Small intestine (tissue), 7 donors: Measurements from ENCODE around the gene ACAD8. TPM values are rescaled to one million over a fixed set of nuclear protein-coding genes. Genes with fewer than 3 reads are reported as not detected.
"Not testable (repeated sequence)": the region's sequence is repeated elsewhere in the genome, so short reads cannot be mapped to it uniquely, and the experiment has no call there.

Experiments
- DNase-seq, 2 donors: peaks; one replicate each; pipeline versions ENCODE4 v3.0.0 to v3.0.0-alpha.2; 2013
- FAIRE-seq: peaks from 2 replicates; lab custom pipeline; 2012; peaks lifted over from hg19 to GRCh38; lab: Jason Lieb, UNC
- H3K27ac ChIP-seq, 3 donors: one replicate each; pipeline ENCODE4 v1.5.1; 2013; ENCODE audit warnings: low read length in 2 of 3, mild to moderate bottlenecking in 2 of 3, control low read depth in 1 of 3, inconsistent platforms in 1 of 3, low read depth in 1 of 3, moderate library complexity in 1 of 3
- H3K27me3 ChIP-seq, 3 donors: one replicate each; pipeline ENCODE4 v1.6.1; 2013; ENCODE audit warnings: low read length in 3 of 3, inconsistent platforms in 1 of 3; ENCODE audit not compliant: control insufficient read depth in 3 of 3, insufficient read depth in 3 of 3
- H3K36me3 ChIP-seq, 3 donors: one replicate each; pipeline ENCODE4 v1.6.1; 2013; ENCODE audit warnings: low read length in 3 of 3, inconsistent platforms in 1 of 3, low read depth in 1 of 3, mild to moderate bottlenecking in 1 of 3, moderate library complexity in 1 of 3; ENCODE audit not compliant: control insufficient read depth in 3 of 3, insufficient read depth in 2 of 3
- H3K4me1 ChIP-seq, 3 donors: one replicate each; pipeline ENCODE4 v1.6.1; 2013; ENCODE audit warnings: low read length in 2 of 3, inconsistent platforms in 1 of 3, low read depth in 1 of 3, mild to moderate bottlenecking in 1 of 3, moderate library complexity in 1 of 3; ENCODE audit not compliant: control insufficient read depth in 3 of 3, insufficient read depth in 2 of 3
- H3K4me3 ChIP-seq, 3 donors: one replicate each; pipeline ENCODE4 v1.5.1; 2013; ENCODE audit warnings: low read length in 3 of 3, control low read depth in 1 of 3, inconsistent platforms in 1 of 3, low read depth in 1 of 3, mild to moderate bottlenecking in 1 of 3, moderate library complexity in 1 of 3
- H3K9me3 ChIP-seq, 2 donors: one replicate each; pipeline ENCODE4 v1.6.1; 2013; ENCODE audit warnings: low read depth in 1 of 2, low read length in 1 of 2; ENCODE audit not compliant: control insufficient read depth in 2 of 2, insufficient read depth in 1 of 2
- WGBS, 3 donors: extraction: QIAGEN DNeasy Blood & Tissue Kit; methylation state at CpG; one replicate each; pipeline ENCODE4 v1.1.7; 2013; 5-methylcytosine and 5-hydroxymethylcytosine counted together
- polyA plus RNA-seq, 4 donors: library from polyadenylated mRNA; stranded (reverse) in 3 of 4; unstranded in 1 of 4; fragments of 200-250 nt in 3 of 4; fragments of 120-200 nt in 1 of 4; gene quantifications; one replicate each; pipeline versions ENCODE4 v1.2.1 to v1.2.3, GENCODE V29; 2013
- donor health status: healthy with polysubstance abuse.
- donor health status: control.
- donor health status: control.
- donor health status: Bipolar disorder and iron deficiency.
- donor health status: healthy.

ACAD8 gene
- polyA plus RNA-seq, 4 donors = 18.0 to 29.3 (median 23.9) TPM

GRCh38 chr11:134283461-134284230 is 30.3 kb downstream of the ACAD8 start:
- no peaks in the 10 kb centered on the region for H3K36me3 ChIP-seq
- no peaks in the 10 kb centered on the region for H3K4me1 ChIP-seq
- H3K27me3 ChIP-seq = peaks cover 0 to 1% (median 1%) of the 10 kb centered on the region in 3 donors
- H3K9me3 ChIP-seq = no peaks in the 10 kb centered on the region
- H3K4me3 ChIP-seq = no peak overlapping the region
- no peak overlapping the region for H3K27ac ChIP-seq
- FAIRE-seq (no peak), DNase-seq (no peak)
- WGBS, 3 donors = 86 to 92% (median 87%) methylated on average over 16 of the region's 16 CpGs

DNA sequence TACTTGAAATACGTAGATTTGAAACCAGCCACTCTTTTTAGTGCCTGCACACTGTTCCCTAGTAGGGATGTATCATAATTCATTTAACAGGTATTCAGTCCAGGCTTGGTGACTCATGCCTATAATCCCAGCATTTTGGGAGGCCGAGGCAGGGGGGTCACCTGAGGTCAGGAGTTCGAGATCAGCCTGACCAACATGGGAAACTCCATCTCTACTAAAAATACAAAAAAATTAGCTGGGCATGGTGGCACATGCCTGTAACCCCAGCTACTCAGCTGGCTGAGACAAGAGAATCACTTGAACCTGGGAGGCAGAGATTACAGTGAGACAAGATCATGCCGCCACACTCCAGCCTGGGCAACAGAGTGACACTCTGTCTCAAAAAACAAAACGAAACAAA is 31.0 kb downstream of the ACAD8 start:
- WGBS, 3 donors = 83 to 87% (median 85%) methylated on average over 5 of the region's 5 CpGs
- not testable (repeated sequence) for H3K36me3 ChIP-seq, DNase-seq, H3K4me1 ChIP-seq, H3K4me3 ChIP-seq, H3K27me3 ChIP-seq, H3K27ac ChIP-seq, FAIRE-seq, H3K9me3 ChIP-seq

- H3K27me3 ChIP-seq = no peaks in the 10 kb centered on the region
Measured at GRCh38 chr11:134287561-134287960, 34.2 kb downstream of the ACAD8 start.

GRCh38 chr11:134288486-134288885 is 35.1 kb downstream of the ACAD8 start:
- H3K36me3 ChIP-seq = no peaks in the 10 kb centered on the region
- WGBS, 3 donors = 88 to 92% (median 90%) methylated on average over 13 of the region's 13 CpGs
- no peaks in the 10 kb centered on the region for H3K9me3 ChIP-seq
- DNase-seq = no peak
- no peaks in the 10 kb centered on the region for H3K4me1 ChIP-seq
- no peak overlapping the region for H3K27ac ChIP-seq
- no peak overlapping the region for H3K4me3 ChIP-seq
- H3K27me3 ChIP-seq = no peaks in the 10 kb centered on the region
- no peak for FAIRE-seq

More at GRCh38 chr11:134287561-134287960, 34.2 kb downstream of the ACAD8 start:
- Histone ChIP-seq H3K4me1 (no peaks in the 10 kb centered on the region), H3K27ac (no peak overlapping the region), H3K4me3 (no peak overlapping the region), H3K36me3 (no peaks in the 10 kb centered on the region), H3K9me3 (no peaks in the 10 kb centered on the region)
- WGBS, 3 donors = 89 to 91% (median 90%) methylated on average over 12 of the region's 12 CpGs
- no peak for FAIRE-seq
- no peak for DNase-seq

- DNase-seq (no peak), FAIRE-seq (no peak)
- no peaks in the 10 kb centered on the region for H3K4me1 ChIP-seq
- H3K9me3 ChIP-seq = no peaks in the 10 kb centered on the region
- no peaks in the 10 kb centered on the region for H3K36me3 ChIP-seq
- H3K27me3 ChIP-seq = no peaks in the 10 kb centered on the region
- 56 to 75% (median 73%) methylated on average over 4 of the region's 4 CpGs for WGBS, 3 donors
- no peak overlapping the region for H3K27ac ChIP-seq
- H3K4me3 ChIP-seq = no peak overlapping the region
Measured at GRCh38 chr11:134289167-134289566, 35.8 kb downstream of the ACAD8 start.

GRCh38 chr11:134289789-134290188 is 36.4 kb downstream of the ACAD8 start:
- H3K36me3 ChIP-seq = no peaks in the 10 kb centered on the region
- no peak overlapping the region for H3K27ac ChIP-seq
- 32 to 48% (median 46%) methylated on average over 12 of the region's 12 CpGs for WGBS, 3 donors
- FAIRE-seq = no peak
- H3K4me1 ChIP-seq = no peaks in the 10 kb centered on the region
- H3K27me3 ChIP-seq = peaks cover 0 to 3% (median 0%) of the 10 kb centered on the region in 3 donors
- no peak for DNase-seq
- H3K4me3 ChIP-seq = no peak overlapping the region
- no peaks in the 10 kb centered on the region for H3K9me3 ChIP-seq

DNA sequence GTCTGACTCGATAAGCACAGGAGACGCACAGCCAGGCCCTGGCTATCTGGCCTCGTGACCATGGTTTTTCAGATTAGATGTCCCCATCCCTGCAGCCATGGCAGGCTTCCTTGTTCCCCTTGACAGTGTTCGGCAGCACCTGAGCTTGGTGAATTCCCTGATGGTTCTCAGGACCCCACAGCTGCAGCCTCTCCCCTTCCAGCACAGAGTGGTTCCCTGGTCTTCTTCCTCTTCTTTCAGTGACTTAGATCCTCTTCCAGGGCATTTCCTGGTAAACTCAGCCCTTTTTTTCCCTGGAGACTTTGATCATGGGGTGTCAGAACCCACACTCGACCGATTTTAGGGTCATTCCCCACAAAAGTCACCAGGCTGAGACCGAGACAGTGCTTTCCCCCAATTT is 37.3 kb downstream of the ACAD8 start:
- Histone ChIP-seq H3K27me3 (peaks cover 0 to 3% (median 0%) of the 10 kb centered on the region in 3 donors), H3K4me1 (no peaks in the 10 kb centered on the region), H3K27ac (no peak overlapping the region), H3K9me3 (no peaks in the 10 kb centered on the region), H3K4me3 (no peak overlapping the region), H3K36me3 (no peaks in the 10 kb centered on the region)
- FAIRE-seq = no peak
- 88 to 93% (median 89%) methylated on average over 7 of the region's 7 CpGs for WGBS, 3 donors
- DNase-seq = no peak

DNA sequence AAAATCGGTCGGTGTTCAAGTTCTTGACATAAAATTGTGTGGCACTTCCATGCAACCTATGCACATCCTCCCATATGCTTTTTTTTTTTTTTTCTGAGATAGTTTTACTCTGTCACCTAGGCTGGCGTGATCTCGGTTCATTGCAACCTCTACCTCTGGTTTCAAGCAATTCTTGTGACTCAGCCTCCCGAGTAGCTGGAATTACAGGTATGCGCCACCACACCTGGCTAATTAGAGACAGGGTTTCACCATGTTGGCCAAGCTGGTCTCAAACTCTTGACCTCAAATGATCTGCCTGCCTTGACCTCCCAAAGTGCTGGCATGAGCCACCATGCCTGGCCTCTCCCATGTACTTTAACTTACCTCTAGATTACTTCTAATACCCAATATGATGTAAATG is 37.8 kb downstream of the ACAD8 start:
- Histone ChIP-seq H3K4me3 (no peak overlapping the region), H3K9me3 (no peaks in the 10 kb centered on the region), H3K36me3 (no peaks in the 10 kb centered on the region), H3K27me3 (peaks cover 0 to 3% (median 0%) of the 10 kb centered on the region in 3 donors), H3K27ac (no peak overlapping the region), H3K4me1 (no peaks in the 10 kb centered on the region)
- DNase-seq (no peak), FAIRE-seq (no peak)
- WGBS, 3 donors = 77 to 98% (median 88%) methylated on average over 6 of the region's 6 CpGs
